PC-3 (cell line): Measurements from ENCODE around the gene PKNOX2.

ENCODE experiments used
- EZH2 ChIP-seq: fragments of 300-600 bp; sonication (generic); IDR thresholded peaks from one replicate; pipeline ENCODE4 v1.6.1; 2017; ENCODE audit warnings: antibody characterized with exemption, mild to moderate bottlenecking, low read length; ENCODE audit not compliant: unreplicated experiment
- EZH2phosphoT487 ChIP-seq: fragments of 300-600 bp; sonication (generic); IDR thresholded peaks from 2 replicates; pipeline ENCODE4 v1.6.1; 2018; ENCODE audit warnings: mild to moderate bottlenecking, antibody characterized with exemption, low read length, borderline replicate concordance
- TF ChIP-seq, protein P1 (sequence below): fragments of 300-600 bp; sonication (generic); conservative IDR thresholded peaks from 2 replicates; pipeline ENCODE4 v1.5.1; 2017; ENCODE audit warnings: antibody characterized with exemption, low read depth, mild to moderate bottlenecking, low read length

DNA sequence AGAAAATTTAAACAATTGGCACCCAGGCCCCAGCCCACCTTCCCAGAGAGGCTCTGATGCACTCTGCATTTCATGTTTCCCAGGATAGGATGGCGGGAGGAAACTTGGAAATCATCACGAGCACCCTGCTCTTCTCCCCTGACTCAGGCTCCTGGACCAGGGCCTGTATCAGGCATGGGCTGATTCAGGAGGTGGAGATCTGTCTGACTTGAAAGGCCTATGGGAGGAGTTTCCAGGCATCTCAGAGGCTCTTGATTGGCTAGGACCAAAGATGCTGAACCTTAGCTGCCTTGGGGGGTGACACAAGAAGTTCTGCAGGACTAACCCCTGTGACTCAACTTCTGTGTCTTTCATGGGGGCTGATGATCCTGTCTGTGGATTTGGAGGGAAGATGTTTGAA, 106.2 kb downstream of the PKNOX2 start:
- TF ChIP-seq, protein P1, sequence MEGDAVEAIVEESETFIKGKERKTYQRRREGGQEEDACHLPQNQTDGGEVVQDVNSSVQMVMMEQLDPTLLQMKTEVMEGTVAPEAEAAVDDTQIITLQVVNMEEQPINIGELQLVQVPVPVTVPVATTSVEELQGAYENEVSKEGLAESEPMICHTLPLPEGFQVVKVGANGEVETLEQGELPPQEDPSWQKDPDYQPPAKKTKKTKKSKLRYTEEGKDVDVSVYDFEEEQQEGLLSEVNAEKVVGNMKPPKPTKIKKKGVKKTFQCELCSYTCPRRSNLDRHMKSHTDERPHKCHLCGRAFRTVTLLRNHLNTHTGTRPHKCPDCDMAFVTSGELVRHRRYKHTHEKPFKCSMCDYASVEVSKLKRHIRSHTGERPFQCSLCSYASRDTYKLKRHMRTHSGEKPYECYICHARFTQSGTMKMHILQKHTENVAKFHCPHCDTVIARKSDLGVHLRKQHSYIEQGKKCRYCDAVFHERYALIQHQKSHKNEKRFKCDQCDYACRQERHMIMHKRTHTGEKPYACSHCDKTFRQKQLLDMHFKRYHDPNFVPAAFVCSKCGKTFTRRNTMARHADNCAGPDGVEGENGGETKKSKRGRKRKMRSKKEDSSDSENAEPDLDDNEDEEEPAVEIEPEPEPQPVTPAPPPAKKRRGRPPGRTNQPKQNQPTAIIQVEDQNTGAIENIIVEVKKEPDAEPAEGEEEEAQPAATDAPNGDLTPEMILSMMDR: no peak
- TF ChIP-seq EZH2 (no peak), EZH2phosphoT487 (no peak)
